GM21526 (cell line): ENCODE data around the gene CTDSP1.

ENCODE experiments used
- ATAC-seq: cut with Tn5 transposase; IDR thresholded peaks from one replicate; pipeline ENCODE4 v1.9.1; 2021; ENCODE audit warnings: moderate library complexity; ENCODE audit not compliant: unreplicated experiment, low FRiP score

CTDSP1 gene

GRCh38 chr2:218382785-218383184 lies 16.9 kb upstream of the CTDSP1 start:
- no peak for ATAC-seq

- no peak for ATAC-seq
Observed at GRCh38 chr2:218383892-218384519, 15.7 kb upstream of the CTDSP1 start.

- ATAC-seq, result no peak
Observed at GRCh38 chr2:218384975-218385374, 14.7 kb upstream of the CTDSP1 start.

GRCh38 chr2:218386505-218387368 lies 12.9 kb upstream of the CTDSP1 start:
- ATAC-seq, result no peak

- no peak for ATAC-seq
Observed at GRCh38 chr2:218387369-218388194, 12.1 kb upstream of the CTDSP1 start.

GRCh38 chr2:218389333-218390150 lies 10.1 kb upstream of the CTDSP1 start:
- ATAC-seq, result no peak

- ATAC-seq, result no peak
Observed at GRCh38 chr2:218391202-218391601, 8.5 kb upstream of the CTDSP1 start.

- no peak for ATAC-seq
Observed at GRCh38 chr2:218392459-218392858, 7.2 kb upstream of the CTDSP1 start.

- no peak for ATAC-seq
Observed at GRCh38 chr2:218392891-218393462, 6.7 kb upstream of the CTDSP1 start.

- ATAC-seq, result no peak
Observed at GRCh38 chr2:218393750-218394290, 5.8 kb upstream of the CTDSP1 start.

- ATAC-seq, result no peak
Observed at GRCh38 chr2:218394298-218395089, 5.2 kb upstream of the CTDSP1 start.

- no peak for ATAC-seq
Observed at GRCh38 chr2:218395090-218395444, 4.6 kb upstream of the CTDSP1 start.

GRCh38 chr2:218395456-218395825 lies 4.2 kb upstream of the CTDSP1 start:
- ATAC-seq, result no peak

- peak; percentile 47 for ATAC-seq
Observed at GRCh38 chr2:218395826-218396687, 3.6 kb upstream of the CTDSP1 start.

GRCh38 chr2:218396688-218397462 lies 2.8 kb upstream of the CTDSP1 start:
- no peak for ATAC-seq

GRCh38 chr2:218397463-218397819 lies 2.2 kb upstream of the CTDSP1 start:
- no peak for ATAC-seq

GRCh38 chr2:218397820-218398436 lies 1.7 kb upstream of the CTDSP1 start:
- no peak for ATAC-seq
